Small intestine (tissue), 16 donors: ENCODE results near the gene PCDHA3. TPM values are rescaled to one million over a fixed set of nuclear protein-coding genes. Genes with fewer than 3 reads are reported as not detected.
"Not testable (repeated sequence)": the region's sequence is repeated elsewhere in the genome, so short reads cannot be mapped to it uniquely, and the experiment has no call there.

ENCODE experiments used
- DNase-seq, 2 donors: peaks; one replicate each; pipeline versions ENCODE4 v3.0.0 to v3.0.0-alpha.2; 2013
- FAIRE-seq: peaks from 2 replicates; lab custom pipeline; 2012; peaks lifted over from hg19 to GRCh38; lab: Jason Lieb, UNC
- H3K27ac ChIP-seq, 3 donors: one replicate each; pipeline ENCODE4 v1.5.1; 2013; ENCODE audit warnings: low read length in 2 of 3, mild to moderate bottlenecking in 2 of 3, control low read depth in 1 of 3, inconsistent platforms in 1 of 3, low read depth in 1 of 3, moderate library complexity in 1 of 3
- H3K27me3 ChIP-seq, 3 donors: one replicate each; pipeline ENCODE4 v1.6.1; 2013; ENCODE audit warnings: low read length in 3 of 3, inconsistent platforms in 1 of 3; ENCODE audit not compliant: control insufficient read depth in 3 of 3, insufficient read depth in 3 of 3
- H3K36me3 ChIP-seq, 3 donors: one replicate each; pipeline ENCODE4 v1.6.1; 2013; ENCODE audit warnings: low read length in 3 of 3, inconsistent platforms in 1 of 3, low read depth in 1 of 3, mild to moderate bottlenecking in 1 of 3, moderate library complexity in 1 of 3; ENCODE audit not compliant: control insufficient read depth in 3 of 3, insufficient read depth in 2 of 3
- H3K4me1 ChIP-seq, 3 donors: one replicate each; pipeline ENCODE4 v1.6.1; 2013; ENCODE audit warnings: low read length in 2 of 3, inconsistent platforms in 1 of 3, low read depth in 1 of 3, mild to moderate bottlenecking in 1 of 3, moderate library complexity in 1 of 3; ENCODE audit not compliant: control insufficient read depth in 3 of 3, insufficient read depth in 2 of 3
- H3K4me3 ChIP-seq, 3 donors: one replicate each; pipeline ENCODE4 v1.5.1; 2013; ENCODE audit warnings: low read length in 3 of 3, control low read depth in 1 of 3, inconsistent platforms in 1 of 3, low read depth in 1 of 3, mild to moderate bottlenecking in 1 of 3, moderate library complexity in 1 of 3
- H3K9me3 ChIP-seq, 2 donors: one replicate each; pipeline ENCODE4 v1.6.1; 2013; ENCODE audit warnings: low read depth in 1 of 2, low read length in 1 of 2; ENCODE audit not compliant: control insufficient read depth in 2 of 2, insufficient read depth in 1 of 2
- WGBS, 3 donors: extraction: QIAGEN DNeasy Blood & Tissue Kit; methylation state at CpG; one replicate each; pipeline ENCODE4 v1.1.7; 2013; 5-methylcytosine and 5-hydroxymethylcytosine counted together
- long read RNA-seq, 10 donors: transcript quantifications; one replicate each; lab custom pipeline, GENCODE V29; 2026
- polyA plus RNA-seq, 4 donors: library from polyadenylated mRNA; stranded (reverse) in 3 of 4; unstranded in 1 of 4; fragments of 200-250 nt in 3 of 4; fragments of 120-200 nt in 1 of 4; gene quantifications; one replicate each; pipeline versions ENCODE4 v1.2.1 to v1.2.3, GENCODE V29; 2013
- donor health status: healthy with polysubstance abuse.
- donor health status: control.
- donor health status: control.
- donor health status: Bipolar disorder and iron deficiency.
- donor health status: healthy.

PCDHA3 gene
- under 1 TPM in 2 of 4 donors, not detected in 2; 0.10 to 0.28 TPM for polyA plus RNA-seq
- long read RNA-seq, donor 1, result 0 reads
- long read RNA-seq, donor 2, result 0 reads
- long read RNA-seq, donor 3, result 0 reads
- long read RNA-seq, donor 4, result 0 reads
- long read RNA-seq, donor 5, result 0 reads
- long read RNA-seq, donor 6, result 0 reads
- long read RNA-seq, donor 7, result 0 reads
- long read RNA-seq, donor 8, result 0 reads
- long read RNA-seq, donor 9, result 0 reads
- long read RNA-seq, donor 10, full-length matches to known transcripts, result 3 of 3 reads
- long read RNA-seq, donor 10, partial matches to known transcripts, result 0 of 3 reads
- long read RNA-seq, donor 10, other reads (novel, unspliced or antisense), result 0 of 3 reads

DNA sequence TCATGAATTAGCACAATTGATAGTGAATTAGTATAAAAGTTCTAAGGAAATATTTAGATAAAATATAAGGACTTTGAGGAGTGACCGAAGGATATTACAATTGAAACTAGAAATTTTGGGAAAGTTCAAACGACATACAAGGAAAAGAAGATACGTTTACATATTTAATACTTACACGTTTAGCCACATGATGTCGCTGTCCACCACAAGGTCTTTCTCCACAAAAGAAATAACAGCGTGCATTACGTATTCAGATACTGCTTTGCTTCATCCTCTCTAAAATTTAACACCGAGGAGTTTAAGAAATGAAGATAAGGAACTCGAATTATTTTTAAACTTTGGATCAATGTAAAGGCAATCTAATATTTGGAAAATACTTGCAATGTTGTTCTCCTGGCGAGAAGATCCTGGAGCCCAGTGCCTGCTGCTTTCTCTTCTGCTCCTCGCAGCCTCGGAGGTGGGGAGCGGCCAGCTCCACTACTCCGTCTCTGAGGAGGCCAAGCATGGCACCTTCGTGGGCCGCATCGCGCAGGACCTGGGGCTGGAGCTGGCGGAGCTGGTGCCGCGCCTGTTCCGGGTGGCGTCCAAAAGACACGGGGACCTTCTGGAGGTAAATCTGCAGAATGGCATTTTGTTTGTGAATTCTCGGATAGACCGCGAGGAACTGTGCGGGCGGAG lies at the start of gene PCDHA3:
Gene PCDHA3 (plus strand): TSS at position 242 of the 678 bp plus-strand sequence.
- no peak within 1 kb of the TSS for H3K4me3 ChIP-seq
- no peak for FAIRE-seq

DNA sequence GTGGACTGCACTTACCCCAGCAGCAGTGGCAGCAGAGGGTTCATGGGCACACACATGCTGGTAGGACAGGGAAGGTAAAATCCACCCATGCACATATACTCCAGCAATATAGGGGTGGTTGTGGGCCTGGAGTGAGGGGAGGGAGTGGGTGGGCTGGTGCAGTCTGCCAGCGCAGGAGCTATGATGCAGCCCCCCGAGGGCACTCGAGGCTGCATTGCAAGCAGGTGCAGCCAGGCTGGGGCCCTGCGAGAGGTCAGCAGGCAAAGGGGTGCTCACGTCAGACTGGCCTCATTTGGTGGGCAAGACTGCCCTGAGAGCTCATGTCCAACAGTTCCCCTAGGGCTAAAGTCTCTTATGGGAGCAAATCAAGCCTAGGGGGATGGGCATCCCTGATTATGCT lies 47.3 kb upstream of the PCDHA3 start:
- FAIRE-seq, result no peak

More for the DNA sequence above, at the start of gene PCDHA3:
- peaks cover 0 to 8% (median 0%) of the 10 kb centered on the region in 3 donors for H3K27me3 ChIP-seq
- DNase-seq, result no peak
- H3K9me3 ChIP-seq, result peaks cover 14 to 34% of the 10 kb centered on the region in 2 donors
- no peaks in the 10 kb centered on the region for H3K36me3 ChIP-seq
- no peaks in the 10 kb centered on the region for H3K4me1 ChIP-seq
- H3K27ac ChIP-seq, result no peak within 1 kb of the TSS
- 23 to 40% (median 38%) methylated on average over 29 of the region's 29 CpGs for WGBS, 3 donors

DNA sequence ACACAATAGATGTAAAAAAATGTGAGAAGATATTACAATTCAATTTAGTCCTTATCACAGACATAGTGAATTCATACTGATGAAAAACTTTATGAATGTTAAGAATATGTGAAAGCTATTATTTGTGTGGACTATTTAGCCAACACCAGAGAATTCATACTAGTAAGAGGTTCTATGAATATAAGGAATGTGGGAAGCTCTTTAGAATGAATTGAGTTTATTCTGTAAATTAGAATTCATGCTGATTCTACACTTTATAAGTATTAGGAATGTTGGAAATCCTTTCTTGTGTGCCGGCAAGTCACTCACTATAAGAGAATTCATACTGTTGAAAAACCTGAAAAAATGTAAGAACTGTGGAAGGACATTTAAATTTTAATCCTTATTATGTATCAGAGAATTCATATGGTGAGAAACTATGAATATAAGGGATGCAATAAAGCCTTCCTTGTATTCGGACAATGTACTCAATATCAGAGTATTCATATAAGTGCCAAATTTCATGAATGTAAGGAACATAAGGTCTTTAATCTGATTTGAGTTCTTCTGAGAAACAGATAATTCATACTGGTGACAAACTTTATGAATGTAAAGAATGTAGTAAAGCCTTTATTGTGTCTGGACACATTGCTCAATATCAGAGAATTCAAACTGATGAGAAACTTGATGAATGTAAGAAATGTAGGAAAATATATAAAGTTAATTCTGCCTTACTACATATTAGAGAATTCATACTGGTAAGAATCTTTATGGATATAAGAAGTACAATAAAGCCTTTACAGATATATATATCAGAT lies 36.5 kb upstream of the PCDHA3 start:
- Histone ChIP-seq H3K4me1 (no peaks in the 10 kb centered on the region), H3K36me3 (no peaks in the 10 kb centered on the region), H3K27me3 (no peaks in the 10 kb centered on the region), H3K27ac (no peak overlapping the region), H3K4me3 (no peak overlapping the region), H3K9me3 (peaks cover 4 to 29% of the 10 kb centered on the region in 2 donors)
- no peak for DNase-seq
- 85 to 88% (median 87%) methylated on average over 2 of the region's 2 CpGs for WGBS, 3 donors
- no peak for FAIRE-seq

More for the DNA sequence above, 47.3 kb upstream of the PCDHA3 start:
- no peak overlapping the region for H3K27ac ChIP-seq
- H3K36me3 ChIP-seq, result no peaks in the 10 kb centered on the region
- no peak for DNase-seq
- H3K9me3 ChIP-seq, result peaks cover 4 to 22% of the 10 kb centered on the region in 2 donors
- H3K4me3 ChIP-seq, result no peak overlapping the region
- no peaks in the 10 kb centered on the region for H3K4me1 ChIP-seq
- peaks cover 0 to 2% (median 0%) of the 10 kb centered on the region in 3 donors for H3K27me3 ChIP-seq
- 83 to 86% (median 85%) methylated on average over 5 of the region's 5 CpGs for WGBS, 3 donors

DNA sequence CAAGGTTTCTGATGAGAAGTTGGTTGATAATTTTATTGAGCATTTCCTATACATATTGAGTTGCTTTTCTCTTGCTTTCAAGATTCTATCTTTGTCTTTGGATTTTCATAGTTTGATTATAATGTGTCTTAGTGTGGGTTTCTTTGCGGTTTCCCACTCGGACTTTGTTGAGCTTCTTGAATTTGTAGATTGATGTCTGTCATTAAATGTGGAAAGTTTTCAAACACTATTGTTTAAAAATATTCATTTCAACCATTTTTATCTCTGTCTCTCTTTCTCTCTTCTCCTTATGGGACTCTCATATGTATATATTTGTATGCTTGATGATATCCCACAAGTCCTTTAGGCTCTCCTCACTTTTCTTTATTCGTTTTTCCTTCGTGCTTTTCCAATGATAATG lies 33.4 kb upstream of the PCDHA3 start:
- Histone ChIP-seq H3K9me3 (peaks cover 3 to 18% of the 10 kb centered on the region in 2 donors), H3K4me1 (no peaks in the 10 kb centered on the region), H3K27me3 (no peaks in the 10 kb centered on the region), H3K36me3 (no peaks in the 10 kb centered on the region), H3K27ac (no peak overlapping the region), H3K4me3 (no peak overlapping the region)
- FAIRE-seq (no peak), DNase-seq (no peak)
- WGBS, 3 donors, result 87 to 88% (median 87%) methylated on average over 4 of the region's 4 CpGs

DNA sequence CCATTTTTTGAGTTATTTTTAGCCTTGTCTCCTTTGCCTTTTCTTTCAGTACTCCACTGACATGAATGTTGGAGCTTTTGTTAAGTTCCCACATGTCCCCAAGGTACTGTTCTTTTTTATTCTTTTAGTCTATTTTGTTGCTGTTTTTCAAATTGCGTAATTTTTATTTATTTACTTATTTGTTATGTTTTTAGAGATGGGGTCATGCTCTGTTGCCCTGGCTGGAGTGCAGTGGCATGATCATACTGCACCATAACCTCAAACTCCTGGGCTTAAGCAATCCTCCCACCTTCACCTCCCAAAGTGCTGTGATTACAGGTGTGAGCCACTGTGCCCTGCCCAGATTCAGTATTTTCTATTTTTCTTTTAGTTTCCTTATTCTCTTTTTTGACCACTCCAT lies 20.3 kb upstream of the PCDHA3 start:
- FAIRE-seq (no peak), DNase-seq (no peak)
- Histone ChIP-seq H3K4me1 (no peaks in the 10 kb centered on the region), H3K27ac (no peak overlapping the region), H3K9me3 (peaks cover 2 to 48% of the 10 kb centered on the region in 2 donors), H3K27me3 (no peaks in the 10 kb centered on the region), H3K36me3 (no peaks in the 10 kb centered on the region), H3K4me3 (no peak overlapping the region)
- 89 to 94% (median 89%) methylated on average over 1 of the region's 1 CpG for WGBS, 3 donors

DNA sequence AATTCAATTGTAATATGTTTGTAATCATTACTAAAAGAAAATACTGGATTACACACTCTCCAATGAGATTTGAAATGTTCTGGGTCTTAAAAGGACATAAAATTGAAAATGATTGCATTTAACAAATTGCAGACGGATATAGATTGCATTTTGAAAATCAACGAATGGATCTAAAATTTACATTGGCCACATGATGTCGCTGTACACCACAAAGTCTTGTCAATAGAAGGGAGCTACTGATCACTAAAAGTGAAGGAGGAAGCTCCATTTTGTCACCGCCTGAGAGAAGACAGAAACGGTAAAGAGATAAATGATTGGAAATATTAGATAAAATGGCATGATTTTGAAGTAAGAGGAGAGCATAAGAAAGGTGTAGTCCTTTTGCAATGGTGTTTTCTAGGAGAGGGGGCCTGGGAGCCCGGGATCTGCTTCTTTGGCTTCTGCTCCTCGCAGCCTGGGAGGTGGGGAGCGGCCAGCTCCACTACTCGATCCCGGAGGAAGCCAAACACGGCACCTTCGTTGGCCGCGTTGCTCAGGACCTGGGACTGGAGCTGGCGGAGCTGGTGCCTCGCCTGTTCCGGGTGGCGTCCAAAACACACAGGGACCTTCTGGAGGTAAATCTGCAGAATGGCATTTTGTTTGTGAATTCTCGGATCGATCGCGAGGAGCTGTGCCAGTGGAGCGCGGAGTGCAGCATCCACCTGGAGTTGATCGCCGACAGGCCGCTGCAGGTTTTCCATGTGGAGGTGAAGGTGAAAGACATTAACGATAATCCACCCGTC lies 14.8 kb upstream of the PCDHA3 start, which contains the start of gene PCDHA1:
Gene PCDHA1 (plus strand): TSS at position 236 of the 782 bp plus-strand sequence.
- 27 to 37% (median 33%) methylated on average over 29 of the region's 29 CpGs for WGBS, 3 donors
- no peak within 1 kb of the TSS for H3K4me3 ChIP-seq
- FAIRE-seq (no peak), DNase-seq (no peak)
- H3K36me3 ChIP-seq, result no peaks in the 10 kb centered on the region
- peaks cover 5 to 56% of the 10 kb centered on the region in 2 donors for H3K9me3 ChIP-seq
- H3K27ac ChIP-seq, result no peak within 1 kb of the TSS
- no peaks in the 10 kb centered on the region for H3K4me1 ChIP-seq
- H3K27me3 ChIP-seq, result peaks cover 0 to 7% (median 0%) of the 10 kb centered on the region in 3 donors

DNA sequence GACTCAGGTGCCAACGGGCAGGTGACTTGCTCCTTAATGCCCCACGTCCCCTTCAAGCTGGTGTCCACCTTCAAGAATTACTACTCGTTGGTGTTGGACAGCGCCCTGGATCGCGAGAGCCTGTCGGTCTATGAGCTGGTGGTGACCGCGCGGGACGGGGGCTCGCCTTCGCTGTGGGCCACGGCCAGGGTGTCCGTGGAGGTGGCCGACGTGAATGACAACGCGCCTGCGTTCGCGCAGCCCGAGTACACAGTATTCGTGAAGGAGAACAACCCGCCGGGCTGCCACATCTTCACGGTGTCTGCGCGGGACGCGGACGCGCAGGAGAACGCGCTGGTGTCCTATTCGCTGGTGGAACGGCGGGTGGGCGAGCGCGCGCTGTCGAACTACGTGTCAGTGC lies 13.4 kb upstream of the PCDHA3 start:
- not testable (repeated sequence) for DNase-seq, H3K4me1 ChIP-seq, H3K4me3 ChIP-seq, H3K36me3 ChIP-seq, FAIRE-seq, H3K27me3 ChIP-seq, H3K27ac ChIP-seq
- 54 to 76% (median 68%) methylated on average over 44 of the region's 44 CpGs for WGBS, 3 donors
- peaks cover 5 to 54% of the 10 kb centered on the region in 2 donors for H3K9me3 ChIP-seq
